HG03159 (cell line): ENCODE measurements around the gene GM2A.
A peak's percentile ranks its signal among the peaks of the same experiment; 100 is the strongest.
"Not testable (repeated sequence)": the region's sequence is repeated elsewhere in the genome, so short reads cannot be mapped to it uniquely, and the experiment has no call there.

Source experiments
- ATAC-seq: cut with Tn5 transposase; IDR thresholded peaks from one replicate; pipeline ENCODE4 v1.9.1; 2021; ENCODE audit warnings: mild to moderate bottlenecking, moderate library complexity; ENCODE audit not compliant: unreplicated experiment

GM2A gene

GRCh38 chr5:151227918-151228447 lies 25.0 kb upstream of the GM2A start:
- no peak for ATAC-seq

- ATAC-seq, result no peak
Observed at GRCh38 chr5:151228986-151229385, 24.0 kb upstream of the GM2A start.

GRCh38 chr5:151230048-151230680 lies 22.8 kb upstream of the GM2A start:
- no peak for ATAC-seq

GRCh38 chr5:151231359-151231758 lies 21.6 kb upstream of the GM2A start:
- ATAC-seq, result no peak

- peak; percentile 67 for ATAC-seq
Observed at GRCh38 chr5:151233616-151234085, 19.3 kb upstream of the GM2A start.

- ATAC-seq, result peak; percentile 64
Observed at GRCh38 chr5:151234476-151235238, 18.3 kb upstream of the GM2A start.

GRCh38 chr5:151235239-151235571 lies 17.8 kb upstream of the GM2A start:
- ATAC-seq, result not testable (repeated sequence)

GRCh38 chr5:151236888-151237287 lies 16.1 kb upstream of the GM2A start:
- ATAC-seq, result no peak

GRCh38 chr5:151237685-151238084 lies 15.3 kb upstream of the GM2A start:
- ATAC-seq, result no peak

GRCh38 chr5:151238303-151238741 lies 14.7 kb upstream of the GM2A start:
- peak; percentile 30 for ATAC-seq

- peak; percentile 43 for ATAC-seq
Observed at GRCh38 chr5:151239237-151239861, 13.6 kb upstream of the GM2A start.

- not testable (repeated sequence) for ATAC-seq
Observed at GRCh38 chr5:151240268-151240835, 12.6 kb upstream of the GM2A start.

- ATAC-seq, result no peak
Observed at GRCh38 chr5:151240924-151241635, 11.9 kb upstream of the GM2A start.

GRCh38 chr5:151243127-151243526 lies 9.9 kb upstream of the GM2A start:
- ATAC-seq, result no peak

- no peak for ATAC-seq
Observed at GRCh38 chr5:151243564-151243963, 9.4 kb upstream of the GM2A start.

GRCh38 chr5:151244206-151244605 lies 8.8 kb upstream of the GM2A start:
- no peak for ATAC-seq

GRCh38 chr5:151245680-151246219 lies 7.2 kb upstream of the GM2A start:
- no peak for ATAC-seq

GRCh38 chr5:151248651-151249050 lies 4.3 kb upstream of the GM2A start:
- no peak for ATAC-seq

GRCh38 chr5:151249281-151249680 lies 3.7 kb upstream of the GM2A start:
- ATAC-seq, result no peak

- no peak for ATAC-seq
Observed at GRCh38 chr5:151250346-151251000, 2.5 kb upstream of the GM2A start.
